WERI-Rb-1 (cell line): Measurements from ENCODE around the gene CCDC33.

Experiments used
- DNase-seq: peaks from one replicate; pipeline ENCODE4 v3.0.0-alpha.2; 2020
- H3K27ac ChIP-seq: fragments of 250-450 bp; sonication (Bioruptor Pico); 2 replicates; pipeline ENCODE4 v1.5.1; 2020; ENCODE audit warnings: mild to moderate bottlenecking, moderate library complexity
- H3K27me3 ChIP-seq: fragments of 250-450 bp; sonication (Bioruptor Pico); 2 replicates; pipeline ENCODE4 v1.5.1; 2021; ENCODE audit warnings: mild to moderate bottlenecking, low read depth, moderate library complexity; ENCODE audit not compliant: insufficient read depth, severe bottlenecking
- H3K36me3 ChIP-seq: fragments of 250-450 bp; sonication (Bioruptor Pico); 2 replicates; pipeline ENCODE4 v1.5.1; 2020; ENCODE audit warnings: mild to moderate bottlenecking, moderate library complexity
- H3K4me3 ChIP-seq: 2 replicates; pipeline ENCODE4 v1.5.1; 2011; ENCODE audit warnings: low read depth, mild to moderate bottlenecking, control low read depth, low read length
- H3K9me3 ChIP-seq: fragments of 250-450 bp; sonication (Bioruptor Pico); 2 replicates; pipeline ENCODE4 v1.5.1; 2021; ENCODE audit warnings: mild to moderate bottlenecking, moderate library complexity; ENCODE audit not compliant: severe bottlenecking
- CTCF ChIP-seq: IDR thresholded peaks from 2 replicates; pipeline ENCODE4 v1.5.1; 2011; ENCODE audit warnings: low read depth, mild to moderate bottlenecking, control low read depth, inconsistent platforms, low read length

The CCDC33 gene

GRCh38 chr15:74228723-74229081 lies 7.4 kb upstream of the CCDC33 start:
- peak overlapping the region; percentile 20 for H3K4me3 ChIP-seq
- TF ChIP-seq CTCF: no peak
- peak; percentile 97 for DNase-seq
- H3K36me3 ChIP-seq: no peaks in the 10 kb centered on the region
- H3K27me3 ChIP-seq: no peaks in the 10 kb centered on the region
- peak overlapping the region; percentile 93 for H3K27ac ChIP-seq
- no peaks in the 10 kb centered on the region for H3K9me3 ChIP-seq

- Histone ChIP-seq H3K9me3 (no peaks in the 10 kb centered on the region), H3K27ac (peak overlapping the region; percentile 93), H3K27me3 (no peaks in the 10 kb centered on the region), H3K36me3 (no peaks in the 10 kb centered on the region), H3K4me3 (no peak overlapping the region)
- no peak for DNase-seq
- TF ChIP-seq CTCF: no peak
Observed at GRCh38 chr15:74229686-74230085, 6.4 kb upstream of the CCDC33 start.

GRCh38 chr15:74231475-74231874 lies 4.7 kb upstream of the CCDC33 start:
- TF ChIP-seq CTCF: no peak
- Histone ChIP-seq H3K4me3 (no peak overlapping the region), H3K9me3 (no peaks in the 10 kb centered on the region), H3K27me3 (no peaks in the 10 kb centered on the region), H3K27ac (no peak overlapping the region; the same call in 1 of the 2 replicates), H3K36me3 (no peaks in the 10 kb centered on the region)
- DNase-seq: no peak

- Histone ChIP-seq H3K4me3 (no peak overlapping the region), H3K9me3 (no peaks in the 10 kb centered on the region), H3K27ac (peak overlapping the region; percentile 69), H3K27me3 (no peaks in the 10 kb centered on the region), H3K36me3 (no peaks in the 10 kb centered on the region)
- no peak for TF ChIP-seq CTCF
- no peak for DNase-seq
Observed at GRCh38 chr15:74233373-74233772, 2.8 kb upstream of the CCDC33 start.

- H3K4me3 ChIP-seq: no peak overlapping the region
- H3K27me3 ChIP-seq: no peaks in the 10 kb centered on the region
- no peak for DNase-seq
- no peak for TF ChIP-seq CTCF
- no peaks in the 10 kb centered on the region for H3K36me3 ChIP-seq
- no peaks in the 10 kb centered on the region for H3K9me3 ChIP-seq
- peak overlapping the region; percentile 69 for H3K27ac ChIP-seq
Observed at GRCh38 chr15:74233851-74234597, 2.1 kb upstream of the CCDC33 start.

GRCh38 chr15:74234598-74234875 lies 1.6 kb upstream of the CCDC33 start:
- DNase-seq: no peak
- Histone ChIP-seq H3K4me3 (no peak overlapping the region), H3K27ac (peak overlapping the region; percentile 69), H3K27me3 (no peaks in the 10 kb centered on the region), H3K36me3 (no peaks in the 10 kb centered on the region), H3K9me3 (no peaks in the 10 kb centered on the region)
- TF ChIP-seq CTCF: no peak
